ENCODE measurements around the gene ABCG2.

Gene ABCG2

GRCh38 chr4:88062311-88062710 lies 96.1 kb downstream of the ABCG2 start:
- no peak for DNase-seq

GRCh38 chr4:88060431-88060830 lies 98.0 kb downstream of the ABCG2 start:
- DNase-seq = no peak

- no peak for DNase-seq
Observed at GRCh38 chr4:88059766-88060165, 98.7 kb downstream of the ABCG2 start.

GRCh38 chr4:88058295-88058694 lies 100.1 kb downstream of the ABCG2 start:
- no peak for DNase-seq

- peak; percentile 55 for DNase-seq
Observed at GRCh38 chr4:88054901-88055300, 103.5 kb downstream of the ABCG2 start.

GRCh38 chr4:88054229-88054628 lies 104.2 kb downstream of the ABCG2 start:
- no peak for DNase-seq

GRCh38 chr4:88045021-88045420 lies 113.4 kb downstream of the ABCG2 start:
- no peak for DNase-seq

GRCh38 chr4:88043586-88044340 lies 114.7 kb downstream of the ABCG2 start:
- DNase-seq = no peak

GRCh38 chr4:88043001-88043400 lies 115.4 kb downstream of the ABCG2 start:
- no peak for DNase-seq

- DNase-seq = no peak
Observed at GRCh38 chr4:88041626-88042025, 116.8 kb downstream of the ABCG2 start.

- DNase-seq = no peak
Observed at GRCh38 chr4:88040707-88041106, 117.7 kb downstream of the ABCG2 start.
